GM19351 (cell line): ENCODE measurements around the gene SHISA9.
"Not testable (repeated sequence)": the region's sequence is repeated elsewhere in the genome, so short reads cannot be mapped to it uniquely, and the experiment has no call there.

ENCODE experiments used
- ATAC-seq: cut with Tn5 transposase; IDR thresholded peaks from one replicate; pipeline ENCODE4 v1.9.1; 2021; ENCODE audit warnings: mild to moderate bottlenecking, moderate library complexity; ENCODE audit not compliant: unreplicated experiment

SHISA9 gene

DNA sequence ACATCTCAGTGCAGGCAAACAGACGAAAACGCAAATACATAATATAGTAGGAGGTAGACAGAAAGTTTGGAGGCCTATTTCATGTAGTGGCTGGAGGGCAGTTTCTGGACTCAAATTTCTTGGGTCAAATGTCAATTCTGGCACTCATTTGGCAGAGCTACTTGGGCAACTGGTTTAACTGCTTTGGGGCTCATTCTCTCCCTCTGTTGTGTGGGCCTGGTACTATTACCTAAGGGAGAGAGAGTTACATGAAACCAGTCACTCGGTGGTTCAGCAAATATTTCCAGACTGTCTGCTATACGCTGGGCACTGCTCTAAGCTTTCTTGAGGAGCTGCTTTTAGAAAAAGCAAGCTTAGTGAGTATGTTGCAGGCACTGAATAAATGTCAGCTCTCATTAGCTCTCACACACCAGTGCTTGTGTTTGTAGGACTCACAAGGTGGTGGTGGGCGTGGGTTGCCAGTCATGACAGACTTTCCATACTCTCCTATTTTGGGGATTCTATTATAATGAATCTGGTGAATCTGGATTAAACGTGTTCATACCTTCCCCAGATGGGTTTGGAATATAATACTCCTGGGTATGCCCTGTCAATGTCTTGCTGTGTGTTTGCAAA lies 1.8 kb upstream of the SHISA9 start:
- ATAC-seq = no peak

GRCh38 chr16:12900156-12900555 lies 1.2 kb upstream of the SHISA9 start:
- ATAC-seq = no peak

DNA sequence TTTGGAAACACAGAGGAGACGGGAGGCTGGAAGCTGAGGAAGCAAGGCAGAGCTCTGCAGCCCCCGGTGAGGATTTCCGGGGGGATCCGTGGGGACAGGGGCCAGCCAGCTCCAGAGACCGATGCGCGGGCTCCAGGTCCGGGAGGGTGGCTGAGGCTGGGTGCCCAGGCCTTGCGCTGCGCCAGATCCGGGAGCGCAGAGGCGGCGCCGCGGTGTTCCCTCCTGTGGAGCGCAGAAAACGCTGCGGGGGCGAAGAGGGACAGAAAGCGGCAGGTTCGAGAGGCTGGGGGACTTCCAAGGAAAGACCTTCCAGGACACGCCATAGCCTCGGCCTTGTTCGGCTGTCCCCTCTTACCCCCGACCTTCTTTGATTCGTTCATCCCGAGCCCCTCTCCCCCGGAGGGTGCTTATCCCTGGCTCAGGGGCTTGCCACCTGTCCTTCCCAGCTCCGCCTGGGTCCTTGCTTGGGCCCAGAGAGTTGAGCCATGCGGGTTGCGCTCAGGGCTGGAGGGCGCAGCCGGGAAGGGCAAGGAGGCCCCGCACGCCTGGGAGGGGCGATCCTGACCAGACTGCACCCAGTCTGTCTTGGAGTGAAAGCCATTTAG lies 697 bp upstream of the SHISA9 start:
- ATAC-seq = no peak

- ATAC-seq = no peak
These were observed 198 bp upstream of the SHISA9 start for GRCh38 chr16:12901204-12901596.

GRCh38 chr16:12902511-12903372 lies 1.3 kb downstream of the SHISA9 start:
- no peak for ATAC-seq

DNA sequence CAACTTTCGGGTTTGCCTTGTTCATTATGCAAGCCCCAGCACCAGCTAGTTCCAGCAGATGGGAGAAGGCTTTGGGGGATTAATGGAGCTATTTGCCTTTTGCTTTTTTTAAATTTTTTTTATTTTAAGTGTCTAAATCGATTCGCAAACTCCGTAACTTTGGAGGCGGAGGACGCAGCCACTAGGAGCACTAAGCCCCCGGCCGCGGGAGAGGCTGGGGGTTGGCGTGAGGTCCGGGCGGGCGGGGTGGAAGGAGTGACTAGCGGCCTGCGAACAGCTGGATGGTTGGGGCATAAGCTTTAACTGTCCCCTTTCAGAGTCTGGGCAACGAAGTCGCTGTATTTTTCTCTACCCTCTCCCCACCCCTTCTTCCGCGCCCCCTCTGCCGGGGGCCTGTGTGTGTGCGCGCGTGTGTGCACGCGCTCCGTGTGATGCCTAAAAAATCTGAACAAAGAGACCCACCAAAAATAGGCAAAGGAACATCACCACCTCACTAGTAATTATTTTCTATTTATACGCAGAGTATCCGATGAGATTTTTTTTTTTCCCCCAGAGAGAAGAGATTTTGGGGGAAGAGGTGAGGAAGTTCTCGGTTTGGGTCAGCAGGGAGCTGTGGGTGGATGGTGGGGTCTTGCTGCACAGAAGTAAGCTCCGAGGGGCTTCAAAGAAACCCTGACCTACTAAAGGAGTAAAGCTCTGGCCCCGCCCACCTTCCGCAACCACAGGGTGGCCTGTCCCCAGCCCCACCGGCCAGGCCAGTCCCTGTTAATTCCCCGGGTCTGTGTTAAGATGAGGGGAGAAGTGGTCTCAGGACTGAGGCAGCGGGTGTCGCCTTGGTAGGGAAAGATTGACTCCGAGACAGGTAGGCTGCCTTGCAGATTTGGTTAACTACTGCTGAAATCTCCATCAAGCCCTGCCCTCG lies 2.3 kb downstream of the SHISA9 start:
- ATAC-seq = no peak

DNA sequence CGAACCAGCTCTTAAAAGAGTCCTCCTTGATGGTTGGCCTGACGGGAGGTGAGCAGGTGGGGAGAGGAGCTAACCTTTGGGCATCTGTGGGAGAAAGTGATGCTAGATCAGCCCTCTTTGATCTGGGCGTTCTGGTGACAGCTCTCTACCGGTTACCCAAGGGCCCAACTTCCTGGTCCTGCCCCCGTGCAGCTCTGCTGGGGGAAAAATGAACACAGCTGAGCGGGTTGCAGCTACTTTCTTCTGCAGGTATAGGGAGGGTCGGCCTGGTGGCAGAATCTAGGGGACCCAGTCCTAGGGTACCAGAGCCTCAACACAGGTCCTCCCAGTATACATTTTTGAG lies 2.9 kb downstream of the SHISA9 start:
- ATAC-seq = no peak

DNA sequence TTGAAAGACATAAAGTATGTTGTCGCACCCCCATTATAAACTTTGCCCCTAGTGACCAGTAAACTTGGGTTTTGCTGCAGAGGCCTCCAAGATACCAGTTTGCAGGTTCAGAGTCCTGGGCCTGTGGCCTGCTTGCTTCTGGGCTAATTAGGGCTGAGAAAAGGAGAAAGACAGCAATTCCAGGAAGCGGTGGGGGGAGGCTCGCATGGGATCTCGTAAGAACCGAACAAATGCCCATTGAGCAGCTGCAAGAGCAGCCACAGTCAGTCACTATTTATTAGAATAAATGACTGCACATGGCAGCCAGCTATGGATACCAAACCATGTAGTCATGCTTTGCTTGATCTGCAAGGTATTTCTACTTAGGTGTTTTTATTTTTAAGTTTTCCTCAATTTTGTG lies 4.9 kb downstream of the SHISA9 start:
- ATAC-seq = no peak

- no peak for ATAC-seq
These were observed 5.5 kb downstream of the SHISA9 start for GRCh38 chr16:12906765-12907516.

GRCh38 chr16:12907670-12908233 lies 6.4 kb downstream of the SHISA9 start:
- no peak for ATAC-seq

DNA sequence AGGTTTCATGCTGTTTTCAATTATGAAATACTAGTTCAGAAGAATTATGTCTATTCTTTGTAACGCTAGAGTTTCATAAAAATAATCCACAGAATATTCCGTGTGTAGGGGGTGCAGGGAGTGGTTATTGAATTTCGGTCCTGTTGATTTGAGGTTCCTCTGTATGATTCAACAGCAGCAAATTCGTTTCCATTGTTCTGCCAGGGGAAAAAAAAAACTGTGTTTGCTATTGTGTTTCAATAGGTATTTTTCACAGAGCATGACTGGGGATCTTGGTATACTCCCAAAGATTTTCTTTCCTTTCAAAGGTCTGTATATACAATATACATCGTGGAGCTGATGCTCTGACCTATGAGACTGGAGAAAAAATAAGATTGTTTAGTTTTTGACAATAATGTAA lies 15.8 kb downstream of the SHISA9 start:
- no peak for ATAC-seq

DNA sequence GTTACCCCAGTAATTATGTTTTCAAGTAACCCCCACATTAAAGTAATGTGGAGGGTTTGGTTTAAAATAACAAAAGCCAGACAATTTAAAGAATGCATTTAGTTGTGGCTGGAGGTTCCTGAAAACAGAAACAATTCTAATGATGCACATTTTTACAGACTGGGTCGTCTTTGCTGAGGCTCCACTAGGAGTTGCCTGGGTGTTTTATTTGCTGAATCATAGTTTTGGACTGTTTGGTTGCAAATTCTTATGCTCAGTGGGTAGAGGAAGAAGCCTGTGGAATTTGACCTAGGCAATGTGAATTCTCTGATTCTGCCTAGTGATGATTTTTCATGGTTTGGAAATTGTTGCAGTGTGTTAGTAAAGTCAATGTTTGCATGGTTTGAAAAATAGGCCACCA lies 16.3 kb downstream of the SHISA9 start:
- no peak for ATAC-seq

GRCh38 chr16:12920739-12921138 lies 19.3 kb downstream of the SHISA9 start:
- no peak for ATAC-seq

- ATAC-seq = not testable (repeated sequence)
These were observed 22.2 kb downstream of the SHISA9 start for GRCh38 chr16:12923640-12924039.

DNA sequence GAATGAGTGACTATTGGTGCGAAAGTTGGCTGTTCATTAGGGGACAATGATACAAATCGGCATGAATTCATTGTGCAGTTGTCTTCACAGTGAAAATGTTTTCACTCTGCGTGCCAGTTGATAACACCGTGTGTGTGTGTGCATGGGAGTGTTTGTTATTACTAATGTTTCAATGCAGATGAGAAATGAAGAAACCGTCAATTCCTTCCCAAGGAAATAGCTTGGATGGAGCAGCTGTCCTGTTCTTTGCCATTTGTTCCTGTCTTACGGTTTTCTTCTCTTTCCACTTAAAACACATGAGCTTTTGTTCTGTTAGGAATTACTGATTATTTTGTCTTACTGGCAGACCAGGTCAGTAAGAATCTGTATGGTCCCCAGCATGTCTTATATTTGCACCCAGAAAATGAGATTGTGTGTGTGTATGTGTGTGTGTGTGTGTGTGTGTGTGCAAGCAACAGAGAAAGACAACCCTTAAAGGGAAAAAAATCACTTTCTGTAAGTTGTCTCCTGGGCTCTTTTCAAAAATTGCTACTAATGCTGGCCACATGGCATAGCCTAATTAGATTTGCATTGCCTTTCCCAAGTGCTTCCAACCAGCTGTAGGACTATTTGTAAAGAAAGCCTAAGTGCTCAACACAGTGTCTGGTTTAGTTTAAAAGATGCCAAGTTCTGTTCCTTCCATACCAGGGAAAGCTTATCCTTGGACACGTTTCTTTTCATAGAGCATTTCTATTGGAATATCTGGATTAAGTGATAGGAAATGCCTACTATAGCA lies 23.8 kb downstream of the SHISA9 start:
- ATAC-seq = no peak

DNA sequence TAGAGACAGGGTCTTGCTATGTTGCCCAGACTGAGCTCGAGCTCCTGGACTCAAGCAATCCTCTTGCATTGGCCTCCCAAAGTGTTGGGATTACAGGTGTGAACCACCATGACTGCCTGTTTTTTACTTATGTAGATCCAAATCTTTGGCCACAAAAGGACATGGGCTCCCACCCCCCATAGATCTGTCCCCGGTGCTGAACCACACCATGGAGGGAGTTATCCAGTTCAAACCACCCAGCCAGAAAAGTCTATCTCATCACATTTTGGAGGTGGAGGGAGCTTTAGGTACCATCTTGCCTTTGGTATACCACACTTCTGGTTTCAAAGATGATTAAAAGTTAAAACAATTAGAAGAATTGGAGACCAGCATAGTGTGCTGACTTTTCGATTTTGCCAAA lies 26.2 kb downstream of the SHISA9 start:
- ATAC-seq = no peak

DNA sequence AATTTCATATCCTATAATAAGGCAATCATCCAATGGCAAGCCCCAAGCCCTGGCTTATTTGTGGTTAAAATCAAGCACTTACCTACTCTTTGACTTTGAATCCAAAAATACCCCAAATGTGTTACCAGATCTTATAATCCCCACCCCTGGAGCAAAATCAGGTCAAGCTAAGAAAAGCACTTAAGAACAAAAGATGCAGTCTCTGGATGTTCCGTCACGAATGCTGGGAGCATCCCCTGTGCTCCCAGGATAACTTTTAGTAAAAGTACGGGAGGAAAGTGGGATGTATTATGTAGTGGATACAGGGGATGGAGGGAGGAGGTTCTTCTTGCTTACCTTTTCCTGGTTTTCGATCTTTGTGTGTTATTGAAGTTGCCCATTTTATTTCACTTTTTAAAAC lies 29.5 kb downstream of the SHISA9 start:
- ATAC-seq = no peak

- ATAC-seq = no peak
These were observed 35.0 kb downstream of the SHISA9 start for GRCh38 chr16:12936391-12936790.

DNA sequence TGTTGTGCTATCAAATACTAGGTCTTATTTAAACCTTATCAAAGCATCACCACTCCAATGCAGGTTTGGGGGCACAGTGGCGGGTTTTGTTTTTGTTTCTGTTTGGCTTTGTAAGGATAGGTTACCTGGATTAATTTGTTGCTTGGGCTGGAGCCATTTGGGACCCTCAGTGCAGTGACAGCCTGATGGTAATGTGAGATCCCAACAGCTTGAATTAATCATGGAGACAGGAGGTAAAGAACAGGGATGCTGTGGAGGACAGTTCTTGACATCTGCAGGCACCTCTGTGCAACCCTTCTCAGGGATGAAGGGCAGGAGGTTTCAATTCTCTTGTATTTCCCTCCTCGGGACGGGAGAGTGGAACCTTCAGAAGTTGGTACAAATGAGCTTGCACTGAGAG lies 40.5 kb downstream of the SHISA9 start:
- no peak for ATAC-seq
